HG03045 (cell line): ENCODE measurements around the gene TMCC1.
A peak's percentile ranks its signal among the peaks of the same experiment; 100 is the strongest.
"Not testable (repeated sequence)": the region's sequence is repeated elsewhere in the genome, so short reads cannot be mapped to it uniquely, and the experiment has no call there.

ENCODE experiments used
- ATAC-seq: cut with Tn5 transposase; IDR thresholded peaks from one replicate; pipeline ENCODE4 v1.9.1; 2021; ENCODE audit warnings: mild to moderate bottlenecking, moderate library complexity; ENCODE audit not compliant: unreplicated experiment

Gene TMCC1

DNA sequence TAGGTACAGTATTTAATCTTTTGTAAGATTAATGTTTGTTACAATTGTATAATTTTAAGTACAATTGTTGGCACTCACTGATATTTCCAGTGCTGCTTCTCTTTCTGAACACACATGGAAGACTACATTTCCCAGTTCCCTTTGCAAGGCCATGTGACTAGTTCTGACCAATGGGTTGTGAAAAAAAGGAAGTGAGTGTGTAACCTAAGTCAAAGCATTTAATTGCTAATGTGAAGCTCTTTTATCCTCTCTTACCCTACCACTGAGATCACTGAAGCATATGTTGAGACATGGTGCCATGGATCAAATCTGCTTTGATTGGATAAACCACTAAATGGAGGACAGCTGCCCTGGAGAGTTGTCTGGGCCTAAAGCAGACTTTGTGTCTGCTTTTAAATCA, 203.1 kb downstream of the TMCC1 start:
- ATAC-seq, result peak; percentile 59

- ATAC-seq, result no peak
These were observed 204.5 kb downstream of the TMCC1 start for GRCh38 chr3:129689036-129689435.

- ATAC-seq, result no peak
These were observed 205.1 kb downstream of the TMCC1 start for GRCh38 chr3:129688271-129688895.

GRCh38 chr3:129687586-129688125, 205.9 kb downstream of the TMCC1 start:
- ATAC-seq, result no peak

DNA sequence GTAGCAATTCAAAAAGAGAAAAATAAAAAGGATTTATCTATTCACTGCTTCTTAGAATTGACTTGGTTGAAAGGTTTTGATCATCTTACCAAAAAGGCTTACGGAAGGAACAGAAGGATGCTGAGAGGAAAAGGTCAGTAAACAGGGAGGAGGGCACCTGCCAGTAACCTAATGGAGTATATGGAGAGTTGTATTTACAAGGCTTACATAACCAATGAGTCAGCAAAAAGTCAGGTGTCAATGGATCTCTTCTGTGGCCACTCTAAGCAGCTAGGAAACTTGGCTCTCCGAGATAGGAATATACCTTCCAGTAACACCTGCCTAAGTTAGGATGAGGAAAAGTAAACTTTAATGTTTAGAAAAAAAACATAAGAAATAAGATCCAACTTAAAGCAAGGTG, 206.6 kb downstream of the TMCC1 start:
- ATAC-seq, result no peak

DNA sequence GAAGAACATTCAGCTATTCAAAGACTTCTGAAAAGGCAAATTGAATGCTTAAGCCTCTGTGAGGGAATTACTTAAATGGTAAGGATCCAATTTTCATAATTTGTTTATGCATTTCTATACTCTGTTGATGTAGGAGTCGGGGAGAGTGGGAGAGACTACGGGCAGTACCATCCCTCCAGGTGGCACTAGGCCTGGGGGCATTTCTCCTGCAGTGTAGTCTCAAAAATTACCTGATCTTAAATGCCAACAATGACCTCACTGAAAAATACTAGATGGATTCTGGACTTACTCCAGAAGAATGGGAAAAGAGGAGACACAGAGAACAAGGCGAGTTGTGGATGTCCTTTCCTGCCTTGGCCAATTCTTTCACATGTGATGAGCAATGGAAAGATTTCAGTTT, 209.2 kb downstream of the TMCC1 start:
- ATAC-seq, result no peak

- no peak for ATAC-seq
These were observed 210.3 kb downstream of the TMCC1 start for GRCh38 chr3:129683201-129683600.

- no peak for ATAC-seq
These were observed 216.5 kb downstream of the TMCC1 start for GRCh38 chr3:129676985-129677384.

DNA sequence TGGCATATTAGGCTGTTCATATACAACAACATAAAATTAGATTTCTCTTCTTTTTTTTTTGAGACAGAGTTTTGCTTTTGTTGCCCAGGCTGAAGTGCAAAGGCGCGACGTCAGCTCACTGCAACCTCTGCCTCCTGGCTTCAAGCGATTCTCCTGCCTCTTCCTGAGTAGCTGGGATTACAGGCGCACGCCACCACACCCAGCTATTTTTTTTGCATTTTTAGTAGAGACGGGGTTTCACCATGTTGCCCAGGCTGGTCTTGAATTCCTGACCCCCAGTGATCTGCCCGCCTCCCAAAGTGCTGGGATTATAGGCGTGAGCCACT, 218.8 kb downstream of the TMCC1 start:
- ATAC-seq, result not testable (repeated sequence)

- ATAC-seq, result no peak
These were observed 219.4 kb downstream of the TMCC1 start for GRCh38 chr3:129673897-129674797.

GRCh38 chr3:129673012-129673411, 220.5 kb downstream of the TMCC1 start:
- ATAC-seq, result no peak

GRCh38 chr3:129672412-129672811, 221.1 kb downstream of the TMCC1 start:
- no peak for ATAC-seq

GRCh38 chr3:129665024-129665768, 228.3 kb downstream of the TMCC1 start:
- no peak for ATAC-seq

DNA sequence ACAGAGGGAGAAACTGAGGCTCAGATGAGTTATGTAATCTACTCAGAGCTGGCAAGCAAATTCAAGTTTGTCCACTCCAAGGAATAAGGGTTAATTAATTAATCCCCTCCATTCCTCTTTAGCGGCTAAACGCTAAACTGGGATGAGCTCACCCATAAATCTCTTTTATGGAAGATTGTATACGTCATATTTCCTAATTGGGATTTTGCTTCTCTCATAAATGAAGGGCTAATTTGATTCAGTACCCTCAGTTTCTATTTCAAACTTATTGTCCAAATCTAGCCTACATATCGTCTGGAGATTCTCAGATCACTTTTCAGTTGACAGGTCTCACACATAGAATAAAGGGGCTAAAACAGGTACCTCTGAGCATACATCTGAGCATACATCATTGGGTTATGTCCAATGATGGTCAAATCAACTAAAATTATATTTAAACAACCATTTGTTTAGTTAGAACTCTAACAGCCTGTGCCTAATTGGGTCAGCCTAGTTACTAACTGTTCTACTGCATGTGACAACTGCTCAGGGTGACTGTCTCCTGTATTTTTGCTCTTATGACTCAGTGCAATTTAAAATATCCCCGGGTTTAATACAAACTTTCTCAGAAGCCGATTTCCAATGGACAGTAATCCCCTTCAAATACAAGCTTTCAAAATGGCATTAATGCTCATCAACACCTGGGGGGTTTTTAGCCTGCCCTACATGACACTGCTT, 229.4 kb downstream of the TMCC1 start:
- no peak for ATAC-seq

DNA sequence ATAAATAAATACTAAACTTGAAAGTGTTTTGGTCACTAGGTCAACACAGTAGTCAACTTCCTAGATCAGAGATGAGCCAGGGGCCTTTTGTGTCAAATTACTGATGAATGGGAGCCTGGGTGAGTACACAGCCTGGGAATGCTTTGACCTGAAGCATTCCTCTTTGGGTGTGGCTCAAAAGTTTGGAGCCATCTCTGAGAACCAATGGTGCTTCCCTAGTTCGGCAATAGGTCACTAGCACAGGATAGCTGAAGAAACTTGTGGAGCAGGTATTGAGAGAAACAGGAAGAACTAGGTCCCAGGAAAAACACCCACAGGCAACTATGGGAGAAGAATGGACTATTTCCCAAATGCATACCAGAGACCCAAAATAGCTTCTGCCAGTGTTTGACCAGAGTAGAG, 230.5 kb downstream of the TMCC1 start:
- ATAC-seq, result no peak

DNA sequence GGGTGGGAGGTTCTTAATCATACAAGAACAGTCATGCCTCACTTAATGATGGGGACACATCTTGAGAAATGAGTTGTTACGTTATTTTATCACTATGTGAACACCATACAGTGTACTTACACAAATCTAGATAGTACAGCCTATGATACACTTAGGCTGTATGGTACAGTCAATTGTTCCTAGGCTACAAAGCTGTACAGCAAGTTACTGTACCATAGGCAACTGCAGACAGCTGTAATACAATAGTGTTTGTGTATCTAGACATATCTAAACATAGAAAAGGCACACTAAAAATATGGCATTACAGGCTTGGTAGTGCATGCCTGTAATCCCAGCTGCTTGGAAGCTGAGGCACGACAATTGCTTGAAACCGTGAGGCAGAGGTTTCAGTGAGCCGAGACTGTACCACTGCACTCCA, 231.3 kb downstream of the TMCC1 start:
- ATAC-seq, result no peak

- ATAC-seq, result no peak
These were observed 231.7 kb downstream of the TMCC1 start for GRCh38 chr3:129661766-129662165.

- ATAC-seq, result no peak
These were observed 235.2 kb downstream of the TMCC1 start for GRCh38 chr3:129658110-129658843.

- ATAC-seq, result no peak
These were observed 236.1 kb downstream of the TMCC1 start for GRCh38 chr3:129657261-129658046.
